Muscle layer of duodenum (tissue), 2 donors: ENCODE results near the gene SEMA3E.
"Not testable (repeated sequence)": the region's sequence is repeated elsewhere in the genome, so short reads cannot be mapped to it uniquely, and the experiment has no call there.

Experiments
- H3K27ac ChIP-seq: one replicate; pipeline ENCODE4 v1.7.0; 2013; ENCODE audit warnings: mild to moderate bottlenecking, low read length
- H3K27me3 ChIP-seq: one replicate; pipeline ENCODE4 v1.7.0; 2013; ENCODE audit warnings: low read depth, mild to moderate bottlenecking, control low read depth, low read length
- H3K36me3 ChIP-seq, 2 donors: one replicate each; pipeline ENCODE4 v1.7.0; 2013; ENCODE audit warnings: low read length in 2 of 2, control low read depth in 1 of 2, mild to moderate bottlenecking in 1 of 2; ENCODE audit not compliant: insufficient read depth in 2 of 2, control insufficient read depth in 1 of 2
- H3K4me1 ChIP-seq, 2 donors: one replicate each; pipeline ENCODE4 v1.7.0; 2013; ENCODE audit warnings: low read length in 2 of 2, mild to moderate bottlenecking in 2 of 2, control low read depth in 1 of 2, moderate library complexity in 1 of 2; ENCODE audit not compliant: insufficient read depth in 2 of 2, control insufficient read depth in 1 of 2
- H3K4me3 ChIP-seq, 2 donors: one replicate each; pipeline ENCODE4 v1.7.0; 2013; ENCODE audit warnings: low read length in 2 of 2, low read depth in 1 of 2, mild to moderate bottlenecking in 1 of 2
- H3K9me3 ChIP-seq, 2 donors: one replicate each; pipeline ENCODE4 v1.7.0; 2013; ENCODE audit warnings: low read length in 2 of 2, control low read depth in 1 of 2, mild to moderate bottlenecking in 1 of 2; ENCODE audit not compliant: control insufficient read depth in 1 of 2
- donor health status: healthy.

Gene SEMA3E

GRCh38 chr7:83466187-83466923 is 182.6 kb downstream of the SEMA3E start:
- Histone ChIP-seq H3K27ac (no peak overlapping the region), H3K27me3 (no peaks in the 10 kb centered on the region), H3K4me1 (no peaks in the 10 kb centered on the region), H3K9me3 (no peaks in the 10 kb centered on the region), H3K36me3 (no peaks in the 10 kb centered on the region), H3K4me3 (no peak overlapping the region)

- no peaks in the 10 kb centered on the region for H3K9me3 ChIP-seq
- H3K27ac ChIP-seq: no peak overlapping the region
- H3K27me3 ChIP-seq: no peaks in the 10 kb centered on the region
- H3K36me3 ChIP-seq: no peaks in the 10 kb centered on the region
- H3K4me3 ChIP-seq: no peak overlapping the region
- H3K4me1 ChIP-seq: no peaks in the 10 kb centered on the region
Measured at GRCh38 chr7:83465643-83466042, 183.3 kb downstream of the SEMA3E start.

- not testable (repeated sequence) for H3K27ac ChIP-seq, H3K4me3 ChIP-seq, H3K9me3 ChIP-seq, H3K4me1 ChIP-seq, H3K27me3 ChIP-seq, H3K36me3 ChIP-seq
Measured at GRCh38 chr7:83461820-83462219, 187.1 kb downstream of the SEMA3E start.

- not testable (repeated sequence) for H3K27ac ChIP-seq, H3K36me3 ChIP-seq, H3K4me3 ChIP-seq, H3K9me3 ChIP-seq, H3K27me3 ChIP-seq, H3K4me1 ChIP-seq
Measured at GRCh38 chr7:83459930-83460653, 188.8 kb downstream of the SEMA3E start.

- not testable (repeated sequence) for H3K4me3 ChIP-seq, H3K27ac ChIP-seq, H3K36me3 ChIP-seq, H3K9me3 ChIP-seq, H3K27me3 ChIP-seq, H3K4me1 ChIP-seq
Measured at GRCh38 chr7:83459101-83459929, 189.6 kb downstream of the SEMA3E start.

GRCh38 chr7:83457022-83457892 is 191.7 kb downstream of the SEMA3E start:
- H3K4me3 ChIP-seq: no peak overlapping the region
- no peaks in the 10 kb centered on the region for H3K36me3 ChIP-seq
- no peaks in the 10 kb centered on the region for H3K9me3 ChIP-seq
- no peaks in the 10 kb centered on the region for H3K27me3 ChIP-seq
- H3K27ac ChIP-seq: no peak overlapping the region
- H3K4me1 ChIP-seq: no peaks in the 10 kb centered on the region

GRCh38 chr7:83456413-83456812 is 192.5 kb downstream of the SEMA3E start:
- Histone ChIP-seq H3K4me1 (no peaks in the 10 kb centered on the region), H3K36me3 (no peaks in the 10 kb centered on the region), H3K27me3 (no peaks in the 10 kb centered on the region), H3K4me3 (no peak overlapping the region), H3K9me3 (no peaks in the 10 kb centered on the region), H3K27ac (no peak overlapping the region)

- Histone ChIP-seq H3K9me3 (no peaks in the 10 kb centered on the region), H3K27me3 (no peaks in the 10 kb centered on the region), H3K27ac (no peak overlapping the region), H3K36me3 (no peaks in the 10 kb centered on the region), H3K4me1 (no peaks in the 10 kb centered on the region), H3K4me3 (no peak overlapping the region)
Measured at GRCh38 chr7:83455612-83456011, 193.3 kb downstream of the SEMA3E start.

- Histone ChIP-seq H3K27me3 (no peaks in the 10 kb centered on the region), H3K4me1 (no peaks in the 10 kb centered on the region), H3K9me3 (no peaks in the 10 kb centered on the region), H3K36me3 (no peaks in the 10 kb centered on the region), H3K4me3 (no peak overlapping the region), H3K27ac (no peak overlapping the region)
Measured at GRCh38 chr7:83452256-83452655, 196.7 kb downstream of the SEMA3E start.

GRCh38 chr7:83451501-83452045 is 197.4 kb downstream of the SEMA3E start:
- Histone ChIP-seq H3K4me3 (no peak overlapping the region), H3K4me1 (no peaks in the 10 kb centered on the region), H3K9me3 (no peaks in the 10 kb centered on the region), H3K36me3 (no peaks in the 10 kb centered on the region), H3K27ac (no peak overlapping the region), H3K27me3 (no peaks in the 10 kb centered on the region)
